HFFc6 (cell line): ENCODE measurements around the gene NPAS2. TPM values are rescaled to one million over a fixed set of nuclear protein-coding genes. Genes with fewer than 3 reads are reported as not detected.

Experiments
- DNase-seq: peaks from one replicate; pipeline ENCODE4 v3.0.0-alpha.2; 2018
- H3K27ac Mint-ChIP-seq: 2 replicates; pipeline ENCODE4 v1.8.0; 2020; ENCODE audit warnings: mild to moderate bottlenecking, mixed read lengths
- H3K27me3 Mint-ChIP-seq: 2 replicates; pipeline ENCODE4 v1.8.0; 2021; ENCODE audit warnings: mild to moderate bottlenecking, moderate library complexity, mixed read lengths; ENCODE audit not compliant: insufficient read depth
- H3K36me3 Mint-ChIP-seq: 2 replicates; pipeline ENCODE4 v1.8.0; 2021; ENCODE audit warnings: low read depth, mixed read lengths
- H3K4me1 Mint-ChIP-seq: 2 replicates; pipeline ENCODE4 v1.8.0; 2020; ENCODE audit warnings: low read depth, mixed read lengths
- H3K4me3 Mint-ChIP-seq: 2 replicates; pipeline ENCODE4 v1.8.0; 2020; ENCODE audit warnings: mild to moderate bottlenecking, moderate library complexity, mixed read lengths
- H3K9me3 Mint-ChIP-seq: 2 replicates; pipeline ENCODE4 v1.8.0; 2020; ENCODE audit warnings: mild to moderate bottlenecking, mixed read lengths
- total RNA-seq, 6 experiments: library from RNA; stranded (reverse); fragmentation: NEBNext Ultra II Directional; extraction: Animal tissue kit (Norgen Biotek cat#: 25700); gene quantifications; 2 replicates in 1 of 6; 3 replicates in 5 of 6; pipeline ENCODE4 v1.2.3, GENCODE V29; 2021
- TF ChIP-seq, protein P1 (sequence below): fragments of 200-600 bp; sonication (generic); IDR thresholded peaks from 2 replicates; pipeline ENCODE4 v1.5.0; 2021; ENCODE audit warnings: antibody characterized with exemption, mild to moderate bottlenecking

Gene NPAS2
- total RNA-seq, 6 experiments from 2014 or later: 8.8 to 14.7 (median 9.3) TPM

GRCh38 chr2:100786297-100786658, 33.7 kb upstream of the NPAS2 start:
- H3K36me3 Mint-ChIP-seq: peaks cover 8% of the 10 kb centered on the region
- TF ChIP-seq, protein P1, sequence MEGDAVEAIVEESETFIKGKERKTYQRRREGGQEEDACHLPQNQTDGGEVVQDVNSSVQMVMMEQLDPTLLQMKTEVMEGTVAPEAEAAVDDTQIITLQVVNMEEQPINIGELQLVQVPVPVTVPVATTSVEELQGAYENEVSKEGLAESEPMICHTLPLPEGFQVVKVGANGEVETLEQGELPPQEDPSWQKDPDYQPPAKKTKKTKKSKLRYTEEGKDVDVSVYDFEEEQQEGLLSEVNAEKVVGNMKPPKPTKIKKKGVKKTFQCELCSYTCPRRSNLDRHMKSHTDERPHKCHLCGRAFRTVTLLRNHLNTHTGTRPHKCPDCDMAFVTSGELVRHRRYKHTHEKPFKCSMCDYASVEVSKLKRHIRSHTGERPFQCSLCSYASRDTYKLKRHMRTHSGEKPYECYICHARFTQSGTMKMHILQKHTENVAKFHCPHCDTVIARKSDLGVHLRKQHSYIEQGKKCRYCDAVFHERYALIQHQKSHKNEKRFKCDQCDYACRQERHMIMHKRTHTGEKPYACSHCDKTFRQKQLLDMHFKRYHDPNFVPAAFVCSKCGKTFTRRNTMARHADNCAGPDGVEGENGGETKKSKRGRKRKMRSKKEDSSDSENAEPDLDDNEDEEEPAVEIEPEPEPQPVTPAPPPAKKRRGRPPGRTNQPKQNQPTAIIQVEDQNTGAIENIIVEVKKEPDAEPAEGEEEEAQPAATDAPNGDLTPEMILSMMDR: no peak
- peak overlapping the region; percentile 57 for H3K27ac Mint-ChIP-seq
- H3K4me3 Mint-ChIP-seq: peak overlapping the region; percentile 23; the same call in 1 of the 2 replicates
- H3K27me3 Mint-ChIP-seq: no peaks in the 10 kb centered on the region; the same call in 1 of the 2 replicates
- DNase-seq: peak; percentile 89
- peaks cover 24% of the 10 kb centered on the region for H3K4me1 Mint-ChIP-seq
- H3K9me3 Mint-ChIP-seq: no peaks in the 10 kb centered on the region

DNA sequence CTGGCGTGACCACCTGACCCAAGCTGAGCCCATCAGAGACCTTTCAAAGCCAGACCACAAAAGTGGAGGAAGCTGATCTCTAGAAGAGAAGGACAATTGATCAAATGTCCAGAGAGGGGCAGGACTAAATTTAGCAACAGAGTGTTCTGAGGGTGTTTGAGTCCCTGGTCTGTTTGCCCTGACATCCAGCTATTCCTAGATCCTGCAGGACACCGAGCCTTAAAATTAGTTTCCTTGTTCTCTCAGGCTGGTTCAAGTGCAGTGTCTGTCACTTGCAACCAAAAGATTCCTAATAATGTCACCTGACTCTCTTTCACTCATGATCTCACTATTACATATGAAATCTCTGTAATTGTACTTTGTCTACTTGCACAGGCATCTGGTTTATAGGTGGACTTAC, 33.0 kb upstream of the NPAS2 start:
- no peaks in the 10 kb centered on the region; the same call in 1 of the 2 replicates for H3K27me3 Mint-ChIP-seq
- H3K27ac Mint-ChIP-seq: no peak overlapping the region; the same call in 1 of the 2 replicates
- TF ChIP-seq, protein P1: no peak
- peaks cover 24% of the 10 kb centered on the region for H3K4me1 Mint-ChIP-seq
- H3K9me3 Mint-ChIP-seq: no peaks in the 10 kb centered on the region
- H3K4me3 Mint-ChIP-seq: peak overlapping the region; percentile 35; the same call in 1 of the 2 replicates
- H3K36me3 Mint-ChIP-seq: peaks cover 8% of the 10 kb centered on the region
- no peak for DNase-seq

DNA sequence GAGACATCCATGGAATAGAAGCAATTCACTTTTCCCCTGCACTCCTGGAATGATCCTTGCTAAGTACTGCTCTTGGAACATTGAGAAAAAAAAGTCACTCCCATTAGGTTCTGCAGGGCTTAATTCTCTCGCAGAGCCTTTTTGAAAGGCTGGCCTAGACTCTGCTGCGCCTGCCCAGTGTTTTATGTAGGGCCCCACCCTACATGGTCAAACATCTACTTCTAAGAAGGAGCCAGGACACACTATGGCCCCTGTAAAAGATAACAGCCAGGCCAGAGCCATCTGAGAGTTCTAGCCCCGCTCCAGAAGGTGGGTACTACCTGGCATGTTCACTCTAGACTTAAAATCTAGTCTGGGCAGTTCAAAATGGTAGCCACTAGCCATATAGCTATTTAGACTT, 30.6 kb upstream of the NPAS2 start:
- peaks cover 8% of the 10 kb centered on the region for H3K27me3 Mint-ChIP-seq
- peaks cover 24% of the 10 kb centered on the region for H3K4me1 Mint-ChIP-seq
- TF ChIP-seq, protein P1: no peak
- H3K9me3 Mint-ChIP-seq: no peaks in the 10 kb centered on the region
- H3K27ac Mint-ChIP-seq: no peak overlapping the region
- peaks cover 11% of the 10 kb centered on the region for H3K36me3 Mint-ChIP-seq
- DNase-seq: no peak
- H3K4me3 Mint-ChIP-seq: no peak overlapping the region

- TF ChIP-seq, protein P1: no peak
- H3K27me3 Mint-ChIP-seq: peaks cover 16% of the 10 kb centered on the region
- H3K27ac Mint-ChIP-seq: no peak overlapping the region
- DNase-seq: no peak
- H3K4me1 Mint-ChIP-seq: peaks cover 9% of the 10 kb centered on the region
- no peaks in the 10 kb centered on the region for H3K9me3 Mint-ChIP-seq
- H3K4me3 Mint-ChIP-seq: no peak overlapping the region
- peaks cover 11% of the 10 kb centered on the region for H3K36me3 Mint-ChIP-seq
Measured at GRCh38 chr2:100791294-100791935, 28.5 kb upstream of the NPAS2 start.

GRCh38 chr2:100791936-100792308, 28.0 kb upstream of the NPAS2 start:
- peaks cover 4% of the 10 kb centered on the region for H3K4me1 Mint-ChIP-seq
- H3K36me3 Mint-ChIP-seq: peaks cover 11% of the 10 kb centered on the region
- no peak overlapping the region for H3K4me3 Mint-ChIP-seq
- TF ChIP-seq, protein P1: no peak
- no peaks in the 10 kb centered on the region for H3K9me3 Mint-ChIP-seq
- H3K27ac Mint-ChIP-seq: no peak overlapping the region
- peaks cover 16% of the 10 kb centered on the region for H3K27me3 Mint-ChIP-seq
- DNase-seq: no peak
